K562 (cell line): Measurements from ENCODE around the gene ACADSB. TPM values are rescaled to one million over a fixed set of nuclear protein-coding genes. Genes with fewer than 3 reads are reported as not detected.
A peak's percentile ranks its signal among the peaks of the same experiment; 100 is the strongest.

Experiments
- DMBX1 ChIP-seq: fragments of 250-450 bp; sonication (Bioruptor Pico); IDR thresholded peaks from 2 replicates; pipeline ENCODE4 v1.8.0; 2022; ENCODE audit warnings: inconsistent platforms, mild to moderate bottlenecking, moderate library complexity, borderline replicate concordance
- FOXA1 ChIP-seq: fragments of 450-650 bp; IDR thresholded peaks from 2 replicates; pipeline ENCODE4 v1.6.1; 2016; ENCODE audit warnings: mild to moderate bottlenecking, borderline replicate concordance
- FOXA3 ChIP-seq, 2 experiments: fragments of 450-650 bp in 1 of 2; sonication (generic) in 1 of 2; formaldehyde crosslinking; IDR thresholded peaks in 1 of 2; conservative IDR thresholded peaks in 1 of 2; 2 replicates each; pipeline versions ENCODE4 v1.4.0 to v1.8.0; 2020 to 2022; ENCODE audit warnings: mild to moderate bottlenecking in 2 of 2, missing genetic modification reagents in 1 of 2
- HDAC2 ChIP-seq: fragments of 450-650 bp; IDR thresholded peaks from 2 replicates; pipeline ENCODE4 v1.6.1; 2016; ENCODE audit warnings: mild to moderate bottlenecking
- HMG20A ChIP-seq: fragments of 450-650 bp; formaldehyde crosslinking; conservative IDR thresholded peaks from 2 replicates; pipeline ENCODE4 v1.4.0; 2020; ENCODE audit warnings: mild to moderate bottlenecking, mixed read lengths
- KDM2B ChIP-seq: fragments of 250-450 bp; sonication (Bioruptor Pico); IDR thresholded peaks from 2 replicates; pipeline ENCODE4 v1.8.0; 2021; ENCODE audit warnings: mild to moderate bottlenecking, moderate library complexity
- MYC ChIP-seq, 2 experiments: fragments of 250-450 bp in 1 of 2; sonication (Bioruptor Pico) in 1 of 2; IDR thresholded peaks; 2 replicates each; pipeline versions ENCODE4 v1.5.1 to v1.6.1; 2012 to 2021; ENCODE audit warnings: low read depth in 2 of 2, borderline replicate concordance in 1 of 2, improper control_type of control experiment in 1 of 2, low read length in 1 of 2, mild to moderate bottlenecking in 1 of 2, moderate library complexity in 1 of 2
- NFIC ChIP-seq: fragments of 450-650 bp; IDR thresholded peaks from 2 replicates; pipeline ENCODE4 v1.6.1; 2017; ENCODE audit warnings: mild to moderate bottlenecking, inconsistent platforms
- PML ChIP-seq: IDR thresholded peaks from 2 replicates; pipeline ENCODE4 v1.6.1; 2012; ENCODE audit warnings: low read length, inconsistent platforms
- PTRF ChIP-seq: fragments of 450-650 bp; IDR thresholded peaks from 2 replicates; pipeline ENCODE4 v1.6.1; 2016; ENCODE audit warnings: mild to moderate bottlenecking, missing genetic modification characterization, missing compliant biosample characterization
- RERE ChIP-seq: sonication (generic); formaldehyde crosslinking; IDR thresholded peaks from 2 replicates; pipeline ENCODE4 v1.8.0; 2023; ENCODE audit warnings: missing genetic modification reagents, mild to moderate bottlenecking, borderline replicate concordance
- U2AF1 ChIP-seq: fragments of 200-400 bp; formaldehyde crosslinking; optimal IDR thresholded peaks from 2 replicates; pipeline ENCODE3; 2017; ENCODE audit warnings: mild to moderate bottlenecking, low read depth, low read length, moderate library complexity
- polyA plus RNA-seq, 8 experiments: library from polyadenylated mRNA; depleted of rRNA in 4 of 8; stranded (reverse) in 5 of 8; unstranded in 3 of 8; fragments of >200 nt; fragmentation: Nextera tagmentation in 2 of 8; fragmentation: Illumina TruSeq in 1 of 8; extraction: Ambion mirVana in 2 of 8; extraction: Trizol in 1 of 8; gene quantifications; 2 replicates each; pipeline versions ENCODE4 v1.2.1 to v1.2.3, GENCODE V29; 2011 to 2014; ENCODE audit warnings: inconsistent platforms in 1 of 8, missing spikeins in 1 of 8
- total RNA-seq, 7 experiments: library from RNA; depleted of rRNA in 6 of 7; stranded (reverse); fragments of >200 nt in 6 of 7; fragmentation: Illumina TruSeq in 2 of 7; extraction: Trizol in 2 of 7; gene quantifications; 2 replicates each; pipeline versions ENCODE4 v1.2.1 to v1.2.3, GENCODE V29; 2011 to 2021; ENCODE audit warnings: low replicate concordance in 1 of 7
- TF ChIP-seq, protein P1 (sequence below): fragments of 250-450 bp; sonication (Bioruptor Pico); IDR thresholded peaks from 2 replicates; pipeline ENCODE4 v1.5.0; 2021
- TF ChIP-seq, protein P2 (sequence below): fragments of 450-650 bp; IDR thresholded peaks from one replicate; pipeline ENCODE4 v1.6.1; 2018; ENCODE audit warnings: mild to moderate bottlenecking, moderate library complexity; ENCODE audit not compliant: partially characterized antibody
- TF ChIP-seq, protein P3 (sequence below): fragments of 250-450 bp; sonication (Bioruptor Pico); IDR thresholded peaks from 2 replicates; pipeline ENCODE4 v1.4.0; 2020; ENCODE audit warnings: borderline replicate concordance

ACADSB gene
- total and polyA plus RNA-seq, 9 of the 15 experiments (the other 6 are each of a cell fraction or from before 2014, with no cell fraction given) = 2.9 to 9.1 (median 5.8) TPM

GRCh38 chr10:122980209-122981065, 28.4 kb upstream of the ACADSB start, which contains the start of gene PSTK (continued):
- TF ChIP-seq, protein P1, sequence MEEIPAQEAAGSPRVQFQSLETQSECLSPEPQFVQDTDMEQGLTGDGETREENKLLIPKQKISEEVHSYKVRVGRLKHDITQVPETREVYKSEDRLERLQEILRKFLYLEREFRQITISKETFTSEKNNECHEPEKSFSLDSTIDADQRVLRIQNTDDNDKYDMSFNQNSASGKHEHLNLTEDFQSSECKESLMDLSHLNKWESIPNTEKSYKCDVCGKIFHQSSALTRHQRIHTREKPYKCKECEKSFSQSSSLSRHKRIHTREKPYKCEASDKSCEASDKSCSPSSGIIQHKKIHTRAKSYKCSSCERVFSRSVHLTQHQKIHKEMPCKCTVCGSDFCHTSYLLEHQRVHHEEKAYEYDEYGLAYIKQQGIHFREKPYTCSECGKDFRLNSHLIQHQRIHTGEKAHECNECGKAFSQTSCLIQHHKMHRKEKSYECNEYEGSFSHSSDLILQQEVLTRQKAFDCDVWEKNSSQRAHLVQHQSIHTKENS (CRISPR knock-in tag) = no peak
- TF ChIP-seq KDM2B (CRISPR knock-in tag) (no peak), FOXA3 (CRISPR knock-in tag; conservative IDR thresholded peaks at IDR 0.05 in 1 of 2, IDR thresholded peaks at IDR 0.05 in 1 of 2) (peak in 1 of 2 experiments; percentile 41; a peak in 1 of 4 replicates), HMG20A (CRISPR knock-in tag) (no peak), FOXA1 (no peak), U2AF1 (peak; percentile 37), RERE (CRISPR knock-in tag) (no peak), PML (peak; percentile 41; the same call in 1 of the 2 replicates), NFIC (peak; percentile 34; the same call in 1 of the 2 replicates), HDAC2 (peak; percentile 58; the same call in 1 of the 2 replicates), MYC (IDR thresholded peaks at IDR 0.05; ENCODE audit: low read depth, low read length) (peak; percentile 70), MYC (CRISPR knock-in tag; IDR thresholded peaks at IDR 0.05; ENCODE audit: borderline replicate concordance, low read depth) (no peak), PTRF (no peak), DMBX1 (no peak)
- TF ChIP-seq, protein P2, sequence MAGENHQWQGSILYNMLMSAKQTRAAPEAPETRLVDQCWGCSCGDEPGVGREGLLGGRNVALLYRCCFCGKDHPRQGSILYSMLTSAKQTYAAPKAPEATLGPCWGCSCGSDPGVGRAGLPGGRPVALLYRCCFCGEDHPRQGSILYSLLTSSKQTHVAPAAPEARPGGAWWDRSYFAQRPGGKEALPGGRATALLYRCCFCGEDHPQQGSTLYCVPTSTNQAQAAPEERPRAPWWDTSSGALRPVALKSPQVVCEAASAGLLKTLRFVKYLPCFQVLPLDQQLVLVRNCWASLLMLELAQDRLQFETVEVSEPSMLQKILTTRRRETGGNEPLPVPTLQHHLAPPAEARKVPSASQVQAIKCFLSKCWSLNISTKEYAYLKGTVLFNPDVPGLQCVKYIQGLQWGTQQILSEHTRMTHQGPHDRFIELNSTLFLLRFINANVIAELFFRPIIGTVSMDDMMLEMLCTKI = no peak
- TF ChIP-seq, protein P3, sequence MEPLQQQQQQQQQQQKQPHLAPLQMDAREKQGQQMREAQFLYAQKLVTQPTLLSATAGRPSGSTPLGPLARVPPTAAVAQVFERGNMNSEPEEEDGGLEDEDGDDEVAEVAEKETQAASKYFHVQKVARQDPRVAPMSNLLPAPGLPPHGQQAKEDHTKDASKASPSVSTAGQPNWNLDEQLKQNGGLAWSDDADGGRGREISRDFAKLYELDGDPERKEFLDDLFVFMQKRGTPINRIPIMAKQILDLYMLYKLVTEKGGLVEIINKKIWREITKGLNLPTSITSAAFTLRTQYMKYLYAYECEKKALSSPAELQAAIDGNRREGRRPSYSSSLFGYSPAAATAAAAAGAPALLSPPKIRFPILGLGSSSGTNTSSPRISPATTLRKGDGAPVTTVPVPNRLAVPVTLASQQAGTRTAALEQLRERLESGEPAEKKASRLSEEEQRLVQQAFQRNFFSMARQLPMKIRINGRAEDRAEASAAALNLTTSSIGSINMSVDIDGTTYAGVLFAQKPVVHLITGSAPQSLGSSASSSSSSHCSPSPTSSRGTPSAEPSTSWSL (CRISPR knock-in tag) = no peak
